ENCODE measurements around the gene KLHDC9.
A peak's percentile ranks its signal among the peaks of the same experiment; 100 is the strongest.

The KLHDC9 gene

DNA sequence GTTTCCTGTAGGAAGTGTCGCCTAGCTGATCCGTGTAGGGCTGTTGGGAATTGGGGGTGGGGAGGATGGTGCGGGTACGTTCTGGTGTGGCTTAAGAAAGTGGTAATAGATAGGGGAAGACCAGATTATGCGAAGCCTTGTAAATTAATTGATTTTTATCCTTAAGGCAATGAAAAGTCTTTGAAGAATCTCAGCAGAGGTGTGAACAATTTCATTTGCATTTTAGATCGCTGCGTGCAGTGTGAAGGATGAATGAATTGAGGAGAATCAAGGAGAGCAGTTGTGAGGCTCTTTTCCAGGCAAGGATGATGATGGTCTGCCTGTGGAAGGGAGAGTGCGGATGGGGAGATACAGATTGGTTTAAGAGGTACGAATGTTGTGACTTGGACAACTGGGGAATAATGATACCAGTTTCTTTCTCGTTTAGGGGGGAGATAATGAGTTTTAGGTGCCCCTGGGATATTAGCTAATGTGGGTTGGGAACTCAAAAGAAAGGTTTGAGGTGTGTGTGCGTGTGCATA, 35.1 kb downstream of the KLHDC9 start:
- peak; percentile 19 for DNase-seq

DNA sequence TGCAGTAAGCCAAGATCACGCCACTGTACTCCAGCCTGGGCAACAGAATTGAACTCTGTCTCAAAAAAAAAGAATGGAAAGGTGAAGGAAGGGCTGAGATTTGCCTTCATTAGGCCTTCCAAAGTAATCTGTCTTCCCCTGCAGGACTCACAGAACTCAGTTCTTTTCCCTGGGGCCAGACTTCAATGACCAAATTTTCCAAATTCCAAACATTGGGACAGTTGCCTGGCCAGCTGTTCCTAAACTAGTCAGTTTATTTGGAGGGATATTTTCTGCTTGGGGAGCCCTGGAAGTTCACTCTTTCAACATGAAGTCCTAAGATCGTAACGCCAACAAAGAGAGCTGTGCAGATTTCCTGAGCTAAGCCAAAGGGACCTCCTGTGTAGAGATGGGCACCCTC, 39.7 kb downstream of the KLHDC9 start:
- no peak for DNase-seq

DNA sequence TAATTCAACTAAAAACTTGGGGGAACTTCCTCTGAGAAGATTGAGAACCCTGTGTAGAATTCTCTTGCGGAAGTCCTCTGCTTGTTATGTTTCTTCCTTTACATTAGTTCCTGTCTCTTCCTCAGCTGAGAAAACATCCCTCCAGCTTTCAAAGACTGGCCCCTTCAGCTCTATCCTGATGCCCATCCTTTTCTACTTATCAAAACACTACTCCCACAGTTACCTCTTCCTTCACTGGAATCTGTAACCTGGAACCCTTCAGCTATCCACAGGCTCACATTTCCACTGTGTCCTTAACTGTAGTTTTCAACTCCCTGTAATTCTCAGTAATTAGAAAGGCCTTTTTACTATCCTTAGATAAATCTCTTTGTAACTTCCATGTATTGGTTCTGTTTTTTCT, 40.3 kb downstream of the KLHDC9 start:
- DNase-seq, result no peak

DNA sequence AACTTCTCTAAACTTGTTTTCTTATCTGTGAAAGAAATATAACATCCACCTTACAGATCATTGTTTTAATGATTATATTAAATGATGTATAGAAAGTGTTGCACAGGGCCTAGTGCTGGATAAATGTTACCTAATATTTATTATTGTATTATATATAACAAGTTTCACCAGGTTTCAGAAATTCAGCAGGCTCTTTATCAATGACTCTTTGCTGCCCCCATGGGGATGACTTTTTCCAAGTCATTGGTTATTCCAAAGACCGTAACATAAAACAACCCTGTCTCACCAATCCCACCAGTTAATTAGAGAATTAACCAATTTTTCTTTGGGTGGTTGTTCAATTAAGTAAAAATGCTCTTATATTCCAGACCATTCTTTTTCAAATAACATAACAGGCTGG, 41.6 kb downstream of the KLHDC9 start:
- peak; percentile 29 for DNase-seq

DNA sequence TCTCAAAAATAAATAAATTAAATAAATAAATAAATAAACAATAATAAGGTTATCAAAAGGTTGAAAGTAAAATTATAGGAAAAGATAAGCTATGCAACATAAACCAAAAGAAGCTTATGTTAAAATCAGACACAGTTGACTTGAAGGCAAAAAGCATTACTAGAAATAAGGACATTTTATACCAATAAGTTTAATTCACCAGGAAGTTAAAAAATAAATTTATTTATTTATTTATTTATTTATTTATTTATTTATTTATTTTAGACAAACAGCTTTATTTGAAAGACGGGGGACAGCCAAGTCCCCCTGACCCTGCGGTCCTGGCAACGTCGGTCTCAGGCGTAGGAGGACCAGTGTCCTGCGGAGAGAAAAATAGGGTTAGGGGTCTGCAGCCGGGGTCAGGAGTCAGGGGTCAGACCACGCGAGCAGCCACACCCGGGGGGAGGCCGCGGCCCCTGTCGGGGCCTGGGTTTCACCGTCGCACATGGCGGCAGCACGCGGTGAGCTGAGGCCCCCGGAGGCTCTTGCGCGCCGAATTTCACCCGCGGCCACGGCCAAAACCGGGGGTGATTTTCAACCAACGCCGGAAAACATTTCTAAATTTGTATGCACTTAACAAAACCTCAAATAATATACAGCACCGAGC, 42.7 kb downstream of the KLHDC9 start:
- DNase-seq, result no peak

DNA sequence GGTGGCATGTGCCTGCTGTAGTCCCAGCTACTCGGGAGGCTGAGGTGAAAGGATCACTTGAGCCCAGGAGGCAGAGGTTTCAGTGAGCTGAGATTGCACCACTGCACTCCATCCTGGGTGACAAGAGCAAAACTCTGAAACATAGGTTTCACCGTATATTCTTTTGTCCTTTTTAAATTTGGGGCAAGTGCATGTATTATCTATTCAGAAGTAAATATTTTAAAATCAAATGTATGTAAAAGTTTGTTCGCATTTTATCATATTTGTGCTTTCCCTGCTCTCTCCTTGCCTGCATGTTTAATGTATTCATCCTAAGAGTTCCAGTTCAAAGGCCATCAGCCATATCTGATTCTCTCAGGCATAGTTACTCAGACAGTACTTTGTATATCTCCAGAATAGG, 47.7 kb downstream of the KLHDC9 start:
- no peak for DNase-seq
